Measurements from ENCODE around the gene OR1S2. TPM values are rescaled to one million over a fixed set of nuclear protein-coding genes. Genes with fewer than 3 reads are reported as not detected.
"Not testable (repeated sequence)": the region's sequence is repeated elsewhere in the genome, so short reads cannot be mapped to it uniquely, and the experiment has no call there.

Gene OR1S2
- polyA plus RNA-seq = not detected

- Mint-ChIP-seq H3K4me1 (no peaks in the 10 kb centered on the region), H3K4me3 (no peak within 1 kb of the TSS), H3K27me3 (ENCODE audit: low read depth in 3 of 3) (peaks cover 0 to 10% (median 3%) of the 10 kb centered on the region in 3 donors), H3K27ac (no peak within 1 kb of the TSS), H3K9me3 (peaks cover 0 to 4% (median under 1%) of the 10 kb centered on the region in 6 donors), H3K36me3 (no peaks in the 10 kb centered on the region)
- DNase-seq = no peak
Observed at GRCh38 chr11:58204042-58204441, at the start of gene OR1S2. OR1S2 (minus strand) TSS chr11:58204142; CDS start chr11:58204142, 0 bp downstream.

GRCh38 chr11:58243954-58244353 lies 40.0 kb upstream of the OR1S2 start:
- peaks cover 2 to 9% (median 7%) of the 10 kb centered on the region in 6 donors for H3K9me3 Mint-ChIP-seq
- no peak overlapping the region for H3K4me3 Mint-ChIP-seq
- H3K4me1 Mint-ChIP-seq = no peaks in the 10 kb centered on the region
- peaks cover 0 to 4% (median 0%) of the 10 kb centered on the region in 3 donors for H3K36me3 Mint-ChIP-seq
- H3K27me3 Mint-ChIP-seq (ENCODE audit: low read depth in 3 of 3) = peaks cover 0 to 1% (median 0%) of the 10 kb centered on the region in 3 donors
- no peak overlapping the region for H3K27ac Mint-ChIP-seq
- DNase-seq = no peak

GRCh38 chr11:58227956-58228615 lies 24.1 kb upstream of the OR1S2 start:
- Mint-ChIP-seq H3K4me1 (no peaks in the 10 kb centered on the region), H3K27me3 (ENCODE audit: low read depth in 3 of 3) (peaks cover 0 to 6% (median 5%) of the 10 kb centered on the region in 3 donors), H3K4me3 (no peak overlapping the region), H3K9me3 (peaks cover 0 to 2% (median 0%) of the 10 kb centered on the region in 6 donors), H3K27ac (no peak overlapping the region), H3K36me3 (no peaks in the 10 kb centered on the region)
- no peak for DNase-seq

- no peaks in the 10 kb centered on the region for H3K36me3 Mint-ChIP-seq
- H3K4me1 Mint-ChIP-seq = no peaks in the 10 kb centered on the region
- peaks cover 2 to 5% (median 3%) of the 10 kb centered on the region in 3 donors for H3K27me3 Mint-ChIP-seq (ENCODE audit: low read depth in 3 of 3)
- DNase-seq = no peak
- H3K9me3 Mint-ChIP-seq = peaks cover 0 to 2% (median 0%) of the 10 kb centered on the region in 6 donors
- H3K27ac Mint-ChIP-seq = no peak overlapping the region
- H3K4me3 Mint-ChIP-seq = no peak overlapping the region
Observed at GRCh38 chr11:58222721-58223120, 18.8 kb upstream of the OR1S2 start.

- no peaks in the 10 kb centered on the region for H3K36me3 Mint-ChIP-seq
- H3K27ac Mint-ChIP-seq = no peak overlapping the region
- H3K27me3 Mint-ChIP-seq (ENCODE audit: low read depth in 3 of 3) = peaks cover 2 to 4% (median 3%) of the 10 kb centered on the region in 3 donors
- DNase-seq = no peak
- H3K9me3 Mint-ChIP-seq = peaks cover 0 to 2% (median 0%) of the 10 kb centered on the region in 6 donors
- no peak overlapping the region for H3K4me3 Mint-ChIP-seq
- H3K4me1 Mint-ChIP-seq = no peaks in the 10 kb centered on the region
Observed at GRCh38 chr11:58216476-58216875, 12.5 kb upstream of the OR1S2 start.

- not testable (repeated sequence) for H3K9me3 Mint-ChIP-seq; H3K36me3 Mint-ChIP-seq; H3K27ac Mint-ChIP-seq; H3K4me1 Mint-ChIP-seq; H3K27me3 Mint-ChIP-seq (ENCODE audit: low read depth in 3 of 3); H3K4me3 Mint-ChIP-seq; DNase-seq
Observed at GRCh38 chr11:58212420-58212819, 8.5 kb upstream of the OR1S2 start, which contains the start of gene OR1S1. OR1S1 (plus strand) TSS chr11:58212720.

GRCh38 chr11:58199271-58199670 lies 4.7 kb downstream of the OR1S2 start:
- H3K36me3 Mint-ChIP-seq = no peaks in the 10 kb centered on the region
- peaks cover 0 to 17% (median 4%) of the 10 kb centered on the region in 6 donors for H3K9me3 Mint-ChIP-seq
- peaks cover 0 to 4% (median 1%) of the 10 kb centered on the region in 3 donors for H3K27me3 Mint-ChIP-seq (ENCODE audit: low read depth in 3 of 3)
- no peak for DNase-seq
- H3K4me1 Mint-ChIP-seq = no peaks in the 10 kb centered on the region
- no peak overlapping the region for H3K27ac Mint-ChIP-seq
- no peak overlapping the region for H3K4me3 Mint-ChIP-seq

- H3K27ac Mint-ChIP-seq = no peak overlapping the region
- no peaks in the 10 kb centered on the region for H3K4me1 Mint-ChIP-seq
- no peaks in the 10 kb centered on the region for H3K27me3 Mint-ChIP-seq (ENCODE audit: low read depth in 3 of 3)
- H3K36me3 Mint-ChIP-seq = no peaks in the 10 kb centered on the region
- H3K4me3 Mint-ChIP-seq = no peak overlapping the region
- no peak for DNase-seq
- H3K9me3 Mint-ChIP-seq = peaks cover 0 to 17% (median 3%) of the 10 kb centered on the region in 6 donors
Observed at GRCh38 chr11:58195939-58196338, 8.0 kb downstream of the OR1S2 start.

- no peak for DNase-seq
- no peaks in the 10 kb centered on the region for H3K36me3 Mint-ChIP-seq
- peaks cover 0 to 12% (median 3%) of the 10 kb centered on the region in 6 donors for H3K9me3 Mint-ChIP-seq
- no peak overlapping the region for H3K4me3 Mint-ChIP-seq
- no peaks in the 10 kb centered on the region for H3K27me3 Mint-ChIP-seq (ENCODE audit: low read depth in 3 of 3)
- no peaks in the 10 kb centered on the region for H3K4me1 Mint-ChIP-seq
- H3K27ac Mint-ChIP-seq = no peak overlapping the region
Observed at GRCh38 chr11:58193391-58193790, 10.6 kb downstream of the OR1S2 start.

- Mint-ChIP-seq H3K9me3 (peaks cover 0 to 3% (median 0%) of the 10 kb centered on the region in 6 donors), H3K27me3 (ENCODE audit: low read depth in 3 of 3) (no peaks in the 10 kb centered on the region), H3K27ac (no peak overlapping the region), H3K36me3 (no peaks in the 10 kb centered on the region), H3K4me1 (no peaks in the 10 kb centered on the region), H3K4me3 (no peak overlapping the region)
- DNase-seq = no peak
Observed at GRCh38 chr11:58192229-58192628, 11.7 kb downstream of the OR1S2 start.

GRCh38 chr11:58188770-58189169 lies 15.2 kb downstream of the OR1S2 start, which contains the start of gene OR9Q2:
OR9Q2 (plus strand) TSS chr11:58189070; CDS start chr11:58190491, 1,421 bp downstream.
- Mint-ChIP-seq H3K36me3 (no peaks in the 10 kb centered on the region), H3K4me1 (no peaks in the 10 kb centered on the region), H3K9me3 (no peaks in the 10 kb centered on the region), H3K4me3 (no peak within 1 kb of the TSS), H3K27me3 (ENCODE audit: low read depth in 3 of 3) (no peaks in the 10 kb centered on the region), H3K27ac (no peak within 1 kb of the TSS)
- no peak for DNase-seq

- H3K9me3 Mint-ChIP-seq = no peaks in the 10 kb centered on the region
- no peak for DNase-seq
- H3K4me3 Mint-ChIP-seq = no peak overlapping the region
- no peaks in the 10 kb centered on the region for H3K36me3 Mint-ChIP-seq
- H3K27me3 Mint-ChIP-seq (ENCODE audit: low read depth in 3 of 3) = no peaks in the 10 kb centered on the region
- H3K4me1 Mint-ChIP-seq = no peaks in the 10 kb centered on the region
- H3K27ac Mint-ChIP-seq = no peak overlapping the region
Observed at GRCh38 chr11:58186938-58187337, 17.0 kb downstream of the OR1S2 start.

- DNase-seq = no peak
- no peaks in the 10 kb centered on the region for H3K4me1 Mint-ChIP-seq
- no peak overlapping the region for H3K27ac Mint-ChIP-seq
- no peaks in the 10 kb centered on the region for H3K36me3 Mint-ChIP-seq
- H3K27me3 Mint-ChIP-seq (ENCODE audit: low read depth in 3 of 3) = peaks cover 0 to 7% (median 2%) of the 10 kb centered on the region in 3 donors
- no peak overlapping the region for H3K4me3 Mint-ChIP-seq
- H3K9me3 Mint-ChIP-seq = no peaks in the 10 kb centered on the region
Observed at GRCh38 chr11:58179648-58180047, 24.3 kb downstream of the OR1S2 start.

- Mint-ChIP-seq H3K4me3 (no peak overlapping the region), H3K27ac (no peak overlapping the region), H3K27me3 (ENCODE audit: low read depth in 3 of 3) (peaks cover 0 to 7% (median 2%) of the 10 kb centered on the region in 3 donors), H3K9me3 (no peaks in the 10 kb centered on the region), H3K4me1 (no peaks in the 10 kb centered on the region), H3K36me3 (no peaks in the 10 kb centered on the region)
- no peak for DNase-seq
Observed at GRCh38 chr11:58178444-58178843, 25.5 kb downstream of the OR1S2 start.

All from immature natural killer cell (primary cell).